Naive B cell (primary cell): ENCODE measurements around the gene RNF8. TPM values are rescaled to one million over a fixed set of nuclear protein-coding genes. Genes with fewer than 3 reads are reported as not detected.

Source experiments
- ATAC-seq, 2 donors: fragments of 150-1000 bp; cut with Tn5 transposase; 2 replicates each; pipeline ENCODE4 v1.10.0; 2021; ENCODE audit warnings: low read depth in 2 of 2, mild to moderate bottlenecking in 2 of 2, moderate library complexity in 2 of 2
- DNase-seq: peaks from one replicate; pipeline ENCODE4 v3.0.0; 2022
- H3K27ac Mint-ChIP-seq, 6 donors: one replicate each; pipeline ENCODE4 v1.8.0; 2020 to 2022; ENCODE audit warnings: mild to moderate bottlenecking in 6 of 6, mixed read lengths in 6 of 6, moderate library complexity in 5 of 6, inconsistent platforms in 2 of 6
- H3K27me3 Mint-ChIP-seq, 3 donors: one replicate each; pipeline ENCODE4 v1.8.0; 2021 to 2022; ENCODE audit warnings: mixed read lengths in 3 of 3, mild to moderate bottlenecking in 1 of 3
- H3K36me3 Mint-ChIP-seq, 2 donors: one replicate each; pipeline ENCODE4 v1.8.0; 2020 to 2022; ENCODE audit warnings: mixed read lengths in 2 of 2, inconsistent platforms in 1 of 2, mild to moderate bottlenecking in 1 of 2
- H3K4me1 Mint-ChIP-seq, 3 donors: one replicate each; pipeline ENCODE4 v1.8.0; 2020 to 2022; ENCODE audit warnings: mixed read lengths in 3 of 3, inconsistent platforms in 1 of 3, mild to moderate bottlenecking in 1 of 3, moderate library complexity in 1 of 3
- H3K4me3 Mint-ChIP-seq, 8 donors: one replicate each; pipeline ENCODE4 v1.8.0; 2020 to 2022; ENCODE audit warnings: mild to moderate bottlenecking in 8 of 8, mixed read lengths in 8 of 8, moderate library complexity in 8 of 8, inconsistent platforms in 2 of 8
- H3K9me3 Mint-ChIP-seq, 7 donors: one replicate each; pipeline ENCODE4 v1.8.0; 2020 to 2022; ENCODE audit warnings: mixed read lengths in 7 of 7, mild to moderate bottlenecking in 5 of 7, inconsistent platforms in 2 of 7, moderate library complexity in 1 of 7
- polyA plus RNA-seq, 6 donors: library from polyadenylated mRNA; unstranded; fragments of 300-500 nt; fragmentation: Illumina TruSeq; gene quantifications; one replicate each; pipeline ENCODE4 v1.2.3, GENCODE V29; 2021; ENCODE audit warnings: low read depth in 6 of 6

The RNF8 gene
- polyA plus RNA-seq, 6 donors from 2014 or later = 9.7 to 15.4 (median 12.1) TPM

DNA sequence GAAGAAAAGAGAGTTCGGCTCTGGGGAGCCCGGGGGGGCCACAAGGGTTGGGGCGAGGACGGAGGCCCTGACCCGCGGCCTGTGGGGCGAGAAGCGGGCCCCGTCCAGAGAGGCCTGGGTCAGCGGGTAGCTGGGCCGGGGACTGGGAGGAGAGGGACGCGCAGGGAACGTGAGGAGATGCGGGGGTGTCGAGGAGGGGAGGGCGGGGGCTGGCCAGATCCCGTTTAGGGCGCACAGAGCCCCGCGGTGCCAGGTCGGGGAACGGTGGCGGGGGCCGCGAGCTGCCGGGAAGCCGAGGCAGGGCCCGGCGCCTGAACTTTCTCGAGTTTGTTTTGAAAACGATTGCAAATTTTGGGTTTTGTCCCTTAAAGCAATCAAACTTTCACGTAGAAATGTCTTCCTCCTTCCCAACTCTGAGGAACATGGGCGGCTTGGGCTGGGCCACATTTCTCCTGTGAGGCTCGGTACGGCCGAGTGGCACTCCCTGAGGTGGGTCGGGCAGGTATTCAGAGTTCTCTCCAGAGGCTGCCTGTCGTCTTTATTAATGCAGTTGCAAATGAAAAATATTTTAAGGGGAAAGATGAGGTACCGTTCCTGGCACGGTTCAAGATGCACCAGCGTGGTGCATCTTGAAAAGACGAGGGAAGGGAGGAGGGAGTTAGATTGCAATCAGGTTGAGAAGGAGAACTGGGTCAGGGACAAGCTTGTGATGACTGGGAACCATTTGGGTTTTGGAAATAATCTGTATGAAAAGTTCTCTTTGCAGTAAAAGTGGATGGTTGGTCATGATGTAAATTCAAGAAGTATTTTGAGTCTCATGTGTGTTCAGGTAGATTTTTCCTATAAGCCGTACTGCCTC, 972 bp downstream of the RNF8 start:
- H3K27me3 Mint-ChIP-seq = no peaks in the 10 kb centered on the region
- peak overlapping the region in 3 of 6 donors; percentile 91 to 98 (median 92) for H3K27ac Mint-ChIP-seq
- H3K4me3 Mint-ChIP-seq = peak overlapping the region; percentile 91 to 99 (median 98)
- DNase-seq (no peak), ATAC-seq (peak in 1 of 2 donors; percentile 1)
- H3K9me3 Mint-ChIP-seq = no peaks in the 10 kb centered on the region
- peaks cover 27 to 44% (median 36%) of the 10 kb centered on the region in 3 donors for H3K4me1 Mint-ChIP-seq
- peaks cover 0 to 8% of the 10 kb centered on the region in 2 donors for H3K36me3 Mint-ChIP-seq

DNA sequence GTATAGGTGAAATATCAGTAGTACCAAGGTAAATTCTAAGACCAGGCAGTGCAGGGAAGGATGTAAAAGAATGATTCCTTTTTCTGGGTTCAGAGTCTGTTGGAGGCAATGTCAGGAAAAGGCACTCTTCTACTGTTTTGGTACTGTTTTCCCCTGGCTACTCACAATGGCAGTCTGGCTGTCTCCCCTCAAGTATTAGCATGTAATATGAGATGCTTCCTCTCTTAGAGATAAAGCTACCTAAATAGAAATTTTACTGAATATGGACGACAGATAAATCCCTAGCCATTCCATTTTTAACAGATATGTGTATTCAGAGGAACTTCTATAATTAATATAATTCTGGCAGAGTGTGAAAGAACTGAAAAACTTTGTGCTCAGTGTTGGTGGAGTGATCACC, 3.5 kb downstream of the RNF8 start:
- H3K36me3 Mint-ChIP-seq = peaks cover 8 to 10% of the 10 kb centered on the region in 2 donors
- peaks cover 27 to 44% (median 36%) of the 10 kb centered on the region in 3 donors for H3K4me1 Mint-ChIP-seq
- H3K27me3 Mint-ChIP-seq = no peaks in the 10 kb centered on the region
- DNase-seq (no peak), ATAC-seq (no peak)
- H3K9me3 Mint-ChIP-seq = no peaks in the 10 kb centered on the region
- no peak overlapping the region for H3K27ac Mint-ChIP-seq
- peak overlapping the region in 1 of 8 donors; percentile 48 for H3K4me3 Mint-ChIP-seq

- H3K27ac Mint-ChIP-seq = no peak overlapping the region
- peak overlapping the region in 1 of 8 donors; percentile 48 for H3K4me3 Mint-ChIP-seq
Observed at GRCh38 chr6:37357860-37358259, 4.1 kb downstream of the RNF8 start.

DNA sequence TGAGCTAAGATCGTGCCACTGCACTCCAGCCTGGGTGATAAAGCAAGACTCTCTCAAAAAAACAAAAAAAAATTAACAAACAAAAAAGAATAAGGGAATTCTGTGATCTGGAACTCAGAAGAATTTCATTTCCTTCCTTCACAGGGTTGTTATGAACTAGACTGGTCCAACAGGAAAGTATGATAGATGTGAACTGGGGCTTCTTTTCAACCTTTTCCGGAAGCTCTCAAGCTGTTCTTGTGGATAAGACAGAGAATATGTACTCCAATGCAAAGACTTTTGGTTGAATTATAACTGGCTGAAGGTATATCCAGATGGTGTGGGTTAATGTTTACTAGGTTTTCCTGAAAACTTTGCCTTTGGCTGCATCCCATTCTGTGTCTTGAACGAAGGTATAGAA, 5.3 kb downstream of the RNF8 start:
- no peak for DNase-seq
- no peaks in the 10 kb centered on the region for H3K9me3 Mint-ChIP-seq
- peaks cover 2 to 10% of the 10 kb centered on the region in 2 donors for H3K36me3 Mint-ChIP-seq
- H3K4me1 Mint-ChIP-seq = peaks cover 16 to 34% (median 27%) of the 10 kb centered on the region in 3 donors
- H3K27ac Mint-ChIP-seq = no peak overlapping the region
- no peaks in the 10 kb centered on the region for H3K27me3 Mint-ChIP-seq
- ATAC-seq = no peak
- H3K4me3 Mint-ChIP-seq = no peak overlapping the region

More at GRCh38 chr6:37357860-37358259, 4.1 kb downstream of the RNF8 start:
- no peaks in the 10 kb centered on the region for H3K9me3 Mint-ChIP-seq
- peaks cover 27 to 44% (median 36%) of the 10 kb centered on the region in 3 donors for H3K4me1 Mint-ChIP-seq
- no peaks in the 10 kb centered on the region for H3K27me3 Mint-ChIP-seq
- ATAC-seq (no peak), DNase-seq (no peak)
- H3K36me3 Mint-ChIP-seq = peaks cover 8 to 10% of the 10 kb centered on the region in 2 donors

- no peak for ATAC-seq
- no peak overlapping the region for H3K4me3 Mint-ChIP-seq
- peak overlapping the region in 1 of 6 donors; percentile 39 for H3K27ac Mint-ChIP-seq
- no peak for DNase-seq
- H3K27me3 Mint-ChIP-seq = no peaks in the 10 kb centered on the region
- H3K36me3 Mint-ChIP-seq = peaks cover 0 to 10% of the 10 kb centered on the region in 2 donors
- H3K9me3 Mint-ChIP-seq = no peaks in the 10 kb centered on the region
- peaks cover 3 to 10% (median 8%) of the 10 kb centered on the region in 3 donors for H3K4me1 Mint-ChIP-seq
Observed at GRCh38 chr6:37362101-37362828, 8.5 kb downstream of the RNF8 start.

DNA sequence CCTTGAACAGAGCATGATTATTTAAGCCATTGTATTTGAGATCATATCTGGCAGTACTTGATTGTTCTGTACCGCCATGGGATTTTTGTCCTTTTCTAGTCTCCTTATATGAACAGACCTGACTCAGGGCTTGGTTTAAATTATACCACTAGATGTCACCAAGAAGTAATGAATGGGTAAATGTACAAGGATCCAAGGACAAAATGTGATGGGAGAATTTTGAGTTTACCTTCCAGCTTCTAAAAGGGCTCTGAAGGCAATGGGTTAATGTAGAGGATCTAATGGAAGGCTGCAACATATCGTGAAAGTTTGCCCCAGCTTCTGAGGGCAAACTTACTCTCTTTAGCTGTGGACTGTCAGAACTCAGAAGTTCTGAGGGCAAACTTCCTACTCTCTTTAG, 12.0 kb downstream of the RNF8 start:
- no peak overlapping the region for H3K27ac Mint-ChIP-seq
- no peak overlapping the region for H3K4me3 Mint-ChIP-seq
- H3K36me3 Mint-ChIP-seq = peaks cover 13 to 23% of the 10 kb centered on the region in 2 donors

DNA sequence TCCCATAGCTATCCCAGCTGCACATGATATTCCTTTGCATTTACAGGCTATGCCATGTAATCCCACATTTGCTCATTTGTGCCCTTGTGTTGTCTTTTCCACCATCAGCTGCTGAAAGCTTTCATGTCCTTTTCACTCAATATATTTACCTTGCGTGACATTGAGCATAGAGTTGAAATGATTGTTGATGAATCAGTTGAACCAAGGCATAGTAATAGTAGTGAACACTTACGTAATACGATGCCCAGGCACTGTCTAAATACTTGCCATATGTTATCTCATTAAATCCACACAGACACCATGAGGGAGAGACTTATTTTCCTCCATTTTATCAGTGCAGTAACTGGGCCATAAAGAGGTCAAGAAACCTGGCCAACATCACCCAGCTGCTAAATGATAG, 13.1 kb downstream of the RNF8 start:
- no peak for DNase-seq
- Mint-ChIP-seq H3K4me3 (no peak overlapping the region), H3K4me1 (peaks cover 5 to 14% (median 6%) of the 10 kb centered on the region in 3 donors), H3K27me3 (no peaks in the 10 kb centered on the region), H3K27ac (no peak overlapping the region), H3K9me3 (no peaks in the 10 kb centered on the region), H3K36me3 (peaks cover 16 to 17% of the 10 kb centered on the region in 2 donors)
- ATAC-seq = no peak

More for the DNA sequence above, 12.0 kb downstream of the RNF8 start:
- H3K4me1 Mint-ChIP-seq = peaks cover 5 to 12% (median 6%) of the 10 kb centered on the region in 3 donors
- H3K9me3 Mint-ChIP-seq = no peaks in the 10 kb centered on the region
- no peak for ATAC-seq
- no peaks in the 10 kb centered on the region for H3K27me3 Mint-ChIP-seq
- no peak for DNase-seq

GRCh38 chr6:37368961-37369320, 15.2 kb downstream of the RNF8 start:
- Mint-ChIP-seq H3K27ac (peak overlapping the region in 3 of 6 donors; percentile 21 to 68 (median 29)), H3K9me3 (no peaks in the 10 kb centered on the region), H3K36me3 (peaks cover 16 to 17% of the 10 kb centered on the region in 2 donors), H3K4me3 (peak overlapping the region in 1 of 8 donors; percentile 42), H3K4me1 (peaks cover 5 to 14% (median 6%) of the 10 kb centered on the region in 3 donors), H3K27me3 (no peaks in the 10 kb centered on the region)
- ATAC-seq = no peak
- no peak for DNase-seq

GRCh38 chr6:37369321-37370201, 15.8 kb downstream of the RNF8 start:
- Mint-ChIP-seq H3K36me3 (peaks cover 16 to 22% of the 10 kb centered on the region in 2 donors), H3K9me3 (no peaks in the 10 kb centered on the region), H3K27ac (peak overlapping the region in 2 of 6 donors; percentile 21 to 68)

GRCh38 chr6:37371154-37372083, 17.6 kb downstream of the RNF8 start:
- no peak for ATAC-seq
- Mint-ChIP-seq H3K9me3 (no peaks in the 10 kb centered on the region), H3K27me3 (no peaks in the 10 kb centered on the region), H3K4me1 (peaks cover 28 to 34% (median 28%) of the 10 kb centered on the region in 3 donors), H3K36me3 (peaks cover 16 to 24% of the 10 kb centered on the region in 2 donors), H3K4me3 (no peak overlapping the region), H3K27ac (no peak overlapping the region)
- no peak for DNase-seq

More at GRCh38 chr6:37369321-37370201, 15.8 kb downstream of the RNF8 start:
- peaks cover 9 to 16% (median 10%) of the 10 kb centered on the region in 3 donors for H3K4me1 Mint-ChIP-seq
- no peak for ATAC-seq
- no peaks in the 10 kb centered on the region for H3K27me3 Mint-ChIP-seq
- peak overlapping the region in 1 of 8 donors; percentile 17 for H3K4me3 Mint-ChIP-seq
- DNase-seq = no peak

DNA sequence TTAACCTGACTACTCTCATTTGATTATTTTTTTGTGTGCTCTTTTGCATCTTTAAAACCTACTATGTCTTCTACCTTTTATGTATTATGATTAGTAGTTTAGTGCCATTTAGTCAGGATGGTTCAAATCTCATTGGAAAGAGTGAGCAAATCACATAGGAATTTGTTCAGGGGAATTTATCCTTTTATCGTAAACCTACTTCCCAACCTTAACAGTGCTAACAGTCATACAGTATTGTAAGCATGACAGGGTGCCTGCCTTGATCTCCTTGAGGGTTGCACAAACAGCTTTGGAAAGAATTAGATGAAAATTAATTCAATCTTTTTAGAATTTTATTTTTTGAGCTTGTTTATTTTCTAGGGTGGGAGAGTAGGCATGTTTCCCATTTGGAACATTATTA, 18.3 kb downstream of the RNF8 start:
- Mint-ChIP-seq H3K9me3 (no peaks in the 10 kb centered on the region), H3K36me3 (peaks cover 16 to 24% of the 10 kb centered on the region in 2 donors), H3K27ac (no peak overlapping the region), H3K4me1 (peaks cover 31 to 37% (median 33%) of the 10 kb centered on the region in 3 donors), H3K27me3 (no peaks in the 10 kb centered on the region), H3K4me3 (no peak overlapping the region)
- DNase-seq (no peak), ATAC-seq (no peak)
